ENCODE results near the gene PROSER2. TPM values are rescaled to one million over a fixed set of nuclear protein-coding genes. Genes with fewer than 3 reads are reported as not detected.

Gene PROSER2
- total and polyA plus RNA-seq, 2 experiments from 2014 or later, result 0.65 to 1.2 TPM

GRCh38 chr10:11871466-11871865 lies 48.3 kb downstream of the PROSER2 start:
- in situ Hi-C loops (cut with MboI), result no loop called here
- Histone ChIP-seq H3K9ac (no peak overlapping the region), H3F3A (ENCODE audit: insufficient read depth) (no peaks in the 10 kb centered on the region), H3K4me2 (ENCODE audit: unreplicated experiment) (no peak overlapping the region), H3K4me1 (ENCODE audit: insufficient read depth) (peaks cover 11% of the 10 kb centered on the region), H3K4me3 (no peak overlapping the region), H2AFZ (no peak overlapping the region), H4K20me1 (ENCODE audit: insufficient read depth) (no peaks in the 10 kb centered on the region), H3K27me3 (replicated peaks; ENCODE audit: insufficient read depth) (0 out of 2 replicates have a peak, but pooled peaks cover 5% of the 10 kb centered on the region), H3K36me3 (ENCODE audit: low read depth) (no peaks in the 10 kb centered on the region), H3K27ac (no peak overlapping the region), H3K9me3 (ENCODE audit: low read depth) (no peaks in the 10 kb centered on the region), H3K9me2 (ENCODE audit: insufficient read depth) (no peaks in the 10 kb centered on the region), H3K79me2 (ENCODE audit: insufficient read depth) (no peaks in the 10 kb centered on the region)
- DNase-seq, result no peak
- TF ChIP-seq EZH2 (IDR thresholded peaks at IDR 0.05; ENCODE audit: insufficient read depth, poor library complexity, severe bottlenecking) (no peak), EZH2phosphoT487 (IDR thresholded peaks at IDR 0.05; ENCODE audit: insufficient read depth, low read depth) (no peak)
- 92 to 93% methylated on average over 9 of the region's 9 CpGs for WGBS, 2 experiments (ENCODE audit: low coverage in 1 of 2, low lambda C conversion rate in 2 of 2, missing lambda C conversion rate in 2 of 2)

GRCh38 chr10:11874568-11875493 lies 51.7 kb downstream of the PROSER2 start:
- H3K4me3 ChIP-seq, result no peak overlapping the region
- 0 out of 2 replicates have a peak, but pooled peaks cover 5% of the 10 kb centered on the region for H3K27me3 ChIP-seq (replicated peaks; ENCODE audit: insufficient read depth)
- DNase-seq, result peak; percentile 17
- H3K9me3 ChIP-seq (ENCODE audit: low read depth), result no peaks in the 10 kb centered on the region
- no peaks in the 10 kb centered on the region for H4K20me1 ChIP-seq (ENCODE audit: insufficient read depth)
- H3K4me2 ChIP-seq (ENCODE audit: unreplicated experiment), result peak overlapping the region; percentile 46
- H3F3A ChIP-seq (ENCODE audit: insufficient read depth), result no peaks in the 10 kb centered on the region
- WGBS, 2 experiments (ENCODE audit: low coverage in 1 of 2, low lambda C conversion rate in 2 of 2, missing lambda C conversion rate in 2 of 2), result 74 to 75% methylated on average over 20 of the region's 20 CpGs
- H3K36me3 ChIP-seq (ENCODE audit: low read depth), result no peaks in the 10 kb centered on the region
- no peak overlapping the region for H3K27ac ChIP-seq
- no peak overlapping the region for H3K9ac ChIP-seq
- H3K4me1 ChIP-seq (ENCODE audit: insufficient read depth), result peaks cover 11% of the 10 kb centered on the region
- no peak overlapping the region for H2AFZ ChIP-seq
- in situ Hi-C loops (cut with MboI), result no loop called here
- H3K9me2 ChIP-seq (ENCODE audit: insufficient read depth), result no peaks in the 10 kb centered on the region
- TF ChIP-seq EZH2phosphoT487 (IDR thresholded peaks at IDR 0.05; ENCODE audit: insufficient read depth, low read depth), result no peak
- TF ChIP-seq EZH2 (IDR thresholded peaks at IDR 0.05; ENCODE audit: insufficient read depth, poor library complexity, severe bottlenecking), result no peak
- no peaks in the 10 kb centered on the region for H3K79me2 ChIP-seq (ENCODE audit: insufficient read depth)

GRCh38 chr10:11875494-11876281 lies 52.5 kb downstream of the PROSER2 start:
- Histone ChIP-seq H3F3A (ENCODE audit: insufficient read depth) (no peaks in the 10 kb centered on the region), H2AFZ (peak overlapping the region; percentile 51; the same call in 1 of the 2 replicates), H4K20me1 (ENCODE audit: insufficient read depth) (no peaks in the 10 kb centered on the region), H3K9me2 (ENCODE audit: insufficient read depth) (no peaks in the 10 kb centered on the region), H3K4me3 (no peak overlapping the region), H3K36me3 (ENCODE audit: low read depth) (no peaks in the 10 kb centered on the region), H3K27ac (peak overlapping the region; percentile 62), H3K27me3 (replicated peaks; ENCODE audit: insufficient read depth) (no peaks in the 10 kb centered on the region), H3K79me2 (ENCODE audit: insufficient read depth) (no peaks in the 10 kb centered on the region), H3K9me3 (ENCODE audit: low read depth) (no peaks in the 10 kb centered on the region), H3K9ac (peak overlapping the region; percentile 24; the same call in 1 of the 2 replicates), H3K4me2 (ENCODE audit: unreplicated experiment) (peak overlapping the region; percentile 46), H3K4me1 (ENCODE audit: insufficient read depth) (peaks cover 11% of the 10 kb centered on the region)
- in situ Hi-C loops (cut with MboI), result no loop called here
- no peak for TF ChIP-seq EZH2 (IDR thresholded peaks at IDR 0.05; ENCODE audit: insufficient read depth, poor library complexity, severe bottlenecking)
- TF ChIP-seq EZH2phosphoT487 (IDR thresholded peaks at IDR 0.05; ENCODE audit: insufficient read depth, low read depth), result no peak
- WGBS, 2 experiments (ENCODE audit: low coverage in 1 of 2, low lambda C conversion rate in 2 of 2, missing lambda C conversion rate in 2 of 2), result 54 to 55% methylated on average over 17 of the region's 17 CpGs
- DNase-seq, result peak; percentile 97

- no peak for DNase-seq
- no peaks in the 10 kb centered on the region for H3F3A ChIP-seq (ENCODE audit: insufficient read depth)
- no peak for TF ChIP-seq EZH2 (IDR thresholded peaks at IDR 0.05; ENCODE audit: insufficient read depth, poor library complexity, severe bottlenecking)
- H3K79me2 ChIP-seq (ENCODE audit: insufficient read depth), result no peaks in the 10 kb centered on the region
- H3K4me2 ChIP-seq (ENCODE audit: unreplicated experiment), result peak overlapping the region; percentile 30
- H3K9me2 ChIP-seq (ENCODE audit: insufficient read depth), result no peaks in the 10 kb centered on the region
- no peaks in the 10 kb centered on the region for H4K20me1 ChIP-seq (ENCODE audit: insufficient read depth)
- peak overlapping the region; percentile 24; the same call in 1 of the 2 replicates for H3K9ac ChIP-seq
- 85 to 86% methylated on average over 6 of the region's 6 CpGs for WGBS, 2 experiments (ENCODE audit: low coverage in 1 of 2, low lambda C conversion rate in 2 of 2, missing lambda C conversion rate in 2 of 2)
- in situ Hi-C loops (cut with MboI), result no loop called here
- H3K36me3 ChIP-seq (ENCODE audit: low read depth), result no peaks in the 10 kb centered on the region
- peak overlapping the region; percentile 62 for H3K27ac ChIP-seq
- no peaks in the 10 kb centered on the region for H3K27me3 ChIP-seq (replicated peaks; ENCODE audit: insufficient read depth)
- H3K4me3 ChIP-seq, result no peak overlapping the region
- H3K4me1 ChIP-seq (ENCODE audit: insufficient read depth), result peaks cover 11% of the 10 kb centered on the region
- H3K9me3 ChIP-seq (ENCODE audit: low read depth), result no peaks in the 10 kb centered on the region
- H2AFZ ChIP-seq, result peak overlapping the region; percentile 51; the same call in 1 of the 2 replicates
Measured at GRCh38 chr10:11876324-11876723, 53.2 kb downstream of the PROSER2 start.

Measured in GM23248 (cell line).